GM13976 (cell line): ENCODE measurements around the gene GYG2.
"Not testable (repeated sequence)": the region's sequence is repeated elsewhere in the genome, so short reads cannot be mapped to it uniquely, and the experiment has no call there.

Source experiments
- DNase-seq: peaks from one replicate; pipeline ENCODE4 v3.0.0; 2012; ENCODE audit warnings: low spot score
- CTCF ChIP-seq: IDR thresholded peaks from 2 replicates; pipeline ENCODE4 v1.5.1; 2012; ENCODE audit warnings: borderline replicate concordance, mild to moderate bottlenecking; ENCODE audit not compliant: insufficient read depth; ENCODE audit errors: extremely low read depth, missing control alignments, control extremely low read depth
- in situ Hi-C: fragments of 300-500 bp; cut with MboI; formaldehyde crosslinking; loops from one replicate; pipeline ENCODE4 v1.12.0; 2022; ENCODE audit warnings: low sequenced_read_pairs, mixed read lengths, inconsistent platforms; ENCODE audit not compliant: unreplicated experiment

Gene GYG2

GRCh38 chrX:2892816-2893215 is 64.1 kb downstream of the GYG2 start:
- DNase-seq = no peak
- in situ Hi-C loops = no loop called here
- TF ChIP-seq CTCF = no peak

- TF ChIP-seq CTCF = no peak
- in situ Hi-C loops = no loop called here
- DNase-seq = no peak
Observed at GRCh38 chrX:2894885-2895292, 66.2 kb downstream of the GYG2 start.

GRCh38 chrX:2897311-2897689 is 68.6 kb downstream of the GYG2 start:
- DNase-seq = no peak
- TF ChIP-seq CTCF = no peak
- in situ Hi-C loops = no loop called here

GRCh38 chrX:2897690-2898623 is 69.2 kb downstream of the GYG2 start:
- DNase-seq, in situ Hi-C loops: not testable (repeated sequence)

GRCh38 chrX:2898846-2899512 is 70.2 kb downstream of the GYG2 start:
- DNase-seq = no peak
- no peak for TF ChIP-seq CTCF
- in situ Hi-C loops = no loop called here

GRCh38 chrX:2901367-2902036 is 72.8 kb downstream of the GYG2 start:
- no peak for DNase-seq
- no peak for TF ChIP-seq CTCF
- in situ Hi-C loops = no loop called here
